H1 (cell line): ENCODE results near the gene MRPS6. TPM values are rescaled to one million over a fixed set of nuclear protein-coding genes. Genes with fewer than 3 reads are reported as not detected.

Source experiments
- CTCF ChIA-PET: fragments of 300-600 bp; sonication (Branson Sonifier 250); formaldehyde crosslinking; loops from one replicate; lab custom pipeline; 2021; ENCODE audit not compliant: partially characterized antibody; lab: Charles Lee
- POLR2A ChIA-PET: fragments of 300-600 bp; sonication (Branson Sonifier 250); formaldehyde crosslinking; loops from one replicate; lab custom pipeline; 2021; ENCODE audit warnings: inconsistent platforms; ENCODE audit not compliant: partially characterized antibody; lab: Charles Lee
- DNase-seq, 2 experiments: peaks; one replicate each; pipeline versions ENCODE4 v3.0.0 to v3.0.0-alpha.2; 2010 to 2022; ENCODE audit warnings: low spot score in 2 of 2, low read depth in 1 of 2, mixed read lengths in 1 of 2
- FAIRE-seq: peaks from 2 replicates; lab custom pipeline; 2011; peaks lifted over from hg19 to GRCh38; lab: Jason Lieb, UNC
- H2AFZ ChIP-seq: 2 replicates; pipeline ENCODE4 v1.8.1; 2012; ENCODE audit warnings: low read length, inconsistent platforms
- H2AK5ac ChIP-seq: 2 replicates; pipeline ENCODE4 v1.6.1; 2013; ENCODE audit warnings: low read depth, low read length
- H2BK120ac ChIP-seq: replicated peaks from 2 replicates; pipeline ENCODE3; 2013; ENCODE audit warnings: low read depth, low read length, inconsistent platforms
- H2BK12ac ChIP-seq: 2 replicates; pipeline ENCODE4 v1.6.1; 2013; ENCODE audit warnings: low read depth, low read length
- H2BK15ac ChIP-seq: 2 replicates; pipeline ENCODE4 v1.6.1; 2013; ENCODE audit warnings: low read length
- H2BK20ac ChIP-seq: 2 replicates; pipeline ENCODE4 v1.6.1; 2013; ENCODE audit warnings: low read length
- H2BK5ac ChIP-seq: 2 replicates; pipeline ENCODE4 v1.6.1; 2013; ENCODE audit warnings: low read depth, low read length
- H3K14ac ChIP-seq: 2 replicates; pipeline ENCODE4 v1.6.1; 2013; ENCODE audit warnings: inconsistent platforms; ENCODE audit not compliant: insufficient read length
- H3K18ac ChIP-seq: 2 replicates; pipeline ENCODE4 v1.6.1; 2013; ENCODE audit warnings: low read length; ENCODE audit errors: extremely low read depth
- H3K23ac ChIP-seq: 2 replicates; pipeline ENCODE4 v1.6.1; 2013; ENCODE audit warnings: inconsistent platforms; ENCODE audit not compliant: insufficient read length
- H3K23me2 ChIP-seq: 2 replicates; pipeline ENCODE4 v1.6.1; 2013; ENCODE audit warnings: low read depth, low read length
- H3K27ac ChIP-seq: 2 replicates; pipeline ENCODE4 v1.6.1; 2011; ENCODE audit warnings: low read depth, low read length, inconsistent platforms
- H3K27me3 ChIP-seq, 4 experiments: replicated peaks in 1 of 4; 1 replicate in 1 of 4; 2 replicates in 3 of 4; pipeline versions ENCODE4 v1.6.1 to v1.8.1; 2011 to 2013; ENCODE audit warnings: low read length in 3 of 4, mild to moderate bottlenecking in 3 of 4, inconsistent platforms in 2 of 4, mixed read lengths in 2 of 4, moderate library complexity in 1 of 4; ENCODE audit not compliant: control insufficient read depth in 3 of 4, insufficient read depth in 3 of 4; ENCODE audit errors: extremely low read depth in 1 of 4
- H3K36me3 ChIP-seq, 4 experiments: 2 replicates each; pipeline versions ENCODE4 v1.6.1 to v1.8.1; 2011 to 2013; ENCODE audit warnings: mild to moderate bottlenecking in 4 of 4, low read length in 3 of 4, moderate library complexity in 2 of 4, control low read depth in 1 of 4, inconsistent platforms in 1 of 4; ENCODE audit not compliant: insufficient read depth in 4 of 4, control insufficient read depth in 2 of 4
- H3K4ac ChIP-seq: replicated peaks from 2 replicates; pipeline ENCODE3; 2013; ENCODE audit warnings: low read length, low read depth, mixed read lengths, inconsistent platforms; ENCODE audit not compliant: insufficient read length
- H3K4me1 ChIP-seq, 4 experiments: replicated peaks in 1 of 4; 1 replicate in 1 of 4; 2 replicates in 3 of 4; pipeline versions ENCODE4 v1.6.1 to v1.8.1; 2011 to 2013; ENCODE audit warnings: low read length in 3 of 4, inconsistent platforms in 2 of 4, mixed read lengths in 1 of 4; ENCODE audit not compliant: insufficient read depth in 4 of 4, control insufficient read depth in 3 of 4
- H3K4me2 ChIP-seq, 2 experiments: 2 replicates each; pipeline versions ENCODE4 v1.6.1 to v1.8.1; 2011 to 2013; ENCODE audit warnings: low read depth in 2 of 2, low read length in 2 of 2, control low read depth in 1 of 2, inconsistent platforms in 1 of 2, mild to moderate bottlenecking in 1 of 2; ENCODE audit not compliant: insufficient read depth in 1 of 2
- H3K4me3 ChIP-seq, 4 experiments: fragments of 200-600, 300-600 bp in 1 of 4; sonication (generic), shearing (Covaris generic), sonication (Bioruptor Twin) in 1 of 4; 2 replicates each; pipeline versions ENCODE4 v1.5.1 to v1.8.1; 2011 to 2016; ENCODE audit warnings: low read length in 4 of 4, low read depth in 3 of 4, control low read depth in 2 of 4, inconsistent platforms in 2 of 4, mild to moderate bottlenecking in 2 of 4, mixed read lengths in 1 of 4, moderate library complexity in 1 of 4; ENCODE audit not compliant: insufficient read depth in 2 of 4; ENCODE audit errors: extremely low read depth in 1 of 4
- H3K56ac ChIP-seq: replicated peaks from 2 replicates; pipeline ENCODE3; 2013; ENCODE audit warnings: low read depth, mild to moderate bottlenecking, mixed read lengths, low read length, inconsistent platforms; ENCODE audit not compliant: insufficient read length
- H3K79me1 ChIP-seq: 2 replicates; pipeline ENCODE4 v1.6.1; 2013; ENCODE audit warnings: low read depth, low read length, control low read depth
- H3K79me2 ChIP-seq, 2 experiments: 2 replicates each; pipeline versions ENCODE4 v1.6.1 to v1.8.1; 2012 to 2013; ENCODE audit warnings: low read length in 2 of 2, mild to moderate bottlenecking in 2 of 2, inconsistent platforms in 1 of 2; ENCODE audit not compliant: insufficient read depth in 2 of 2, control insufficient read depth in 1 of 2
- H3K9ac ChIP-seq, 4 experiments: replicated peaks in 1 of 4; 1 replicate in 1 of 4; 2 replicates in 3 of 4; pipeline versions ENCODE4 v1.6.1 to v1.8.1; 2011 to 2013; ENCODE audit warnings: low read depth in 3 of 4, low read length in 3 of 4, control low read depth in 2 of 4, mild to moderate bottlenecking in 2 of 4, moderate library complexity in 2 of 4, inconsistent platforms in 1 of 4; ENCODE audit errors: extremely low read depth in 1 of 4
- H3K9me3 ChIP-seq, 2 experiments: 2 replicates each; pipeline versions ENCODE4 v1.6.1 to v1.8.1; 2012 to 2013; ENCODE audit warnings: mild to moderate bottlenecking in 2 of 2, moderate library complexity in 2 of 2, control low read depth in 1 of 2, inconsistent platforms in 1 of 2, low read depth in 1 of 2, low read length in 1 of 2, mixed read lengths in 1 of 2; ENCODE audit not compliant: insufficient read depth in 2 of 2
- H4K20me1 ChIP-seq, 2 experiments: replicated peaks in 1 of 2; 2 replicates each; pipeline versions ENCODE3 to v1.8.1; 2011 to 2013; ENCODE audit warnings: inconsistent platforms in 2 of 2, low read length in 2 of 2, mild to moderate bottlenecking in 1 of 2; ENCODE audit not compliant: insufficient read depth in 2 of 2, control insufficient read depth in 1 of 2
- H4K5ac ChIP-seq: 2 replicates; pipeline ENCODE4 v1.6.1; 2013; ENCODE audit warnings: low read length, low read depth, mixed read lengths, inconsistent platforms; ENCODE audit not compliant: insufficient read length
- H4K8ac ChIP-seq: 2 replicates; pipeline ENCODE4 v1.8.0; 2013; ENCODE audit warnings: mild to moderate bottlenecking, moderate library complexity, low read length, inconsistent platforms; ENCODE audit not compliant: insufficient read depth; ENCODE audit errors: extremely low read depth
- H4K91ac ChIP-seq: replicated peaks from 2 replicates; pipeline ENCODE3; 2013; ENCODE audit warnings: low read length, mixed read lengths, inconsistent platforms; ENCODE audit not compliant: insufficient read length
- CHD1 ChIP-seq: IDR thresholded peaks from 2 replicates; pipeline ENCODE4 v1.6.1; 2012; ENCODE audit warnings: low read depth, low read length, improper control_type of control experiment
- CTBP2 ChIP-seq: IDR thresholded peaks from 2 replicates; pipeline ENCODE4 v1.7.0; 2011; ENCODE audit warnings: borderline replicate concordance, mild to moderate bottlenecking, moderate library complexity, mixed read lengths, low read length; ENCODE audit not compliant: insufficient read depth, insufficient read length
- GABPA ChIP-seq: IDR thresholded peaks from 2 replicates; pipeline ENCODE4 v1.6.1; 2011; ENCODE audit warnings: mild to moderate bottlenecking, low read length, moderate library complexity, borderline replicate concordance; ENCODE audit not compliant: insufficient read depth
- JUN ChIP-seq: IDR thresholded peaks from 2 replicates; pipeline ENCODE4 v1.6.1; 2011; ENCODE audit warnings: low read depth, mild to moderate bottlenecking, improper control_type of control experiment, low read length
- MAFK ChIP-seq: IDR thresholded peaks from 2 replicates; pipeline ENCODE4 v1.6.1; 2012; ENCODE audit warnings: low read depth, mild to moderate bottlenecking, improper control_type of control experiment, low read length
- NANOG ChIP-seq: IDR thresholded peaks from 2 replicates; pipeline ENCODE4 v1.6.1; 2011; ENCODE audit warnings: low read length, low read depth, mild to moderate bottlenecking, inconsistent platforms; ENCODE audit not compliant: insufficient read depth, poor library complexity, severe bottlenecking
- POU5F1 ChIP-seq: IDR thresholded peaks from 2 replicates; pipeline ENCODE4 v1.6.1; 2011; ENCODE audit warnings: low read depth, mild to moderate bottlenecking, low read length, moderate library complexity
- TBP ChIP-seq: IDR thresholded peaks from 2 replicates; pipeline ENCODE4 v1.6.1; 2011; ENCODE audit warnings: low read depth, low read length, improper control_type of control experiment
- WGBS, 2 experiments: shearing (Covaris generic) in 1 of 2; methylation state at CpG; one replicate each; pipeline versions ENCODE4 v1.1.6 to v1.1.7; 2013 to 2015; ENCODE audit warnings: low lambda C conversion rate in 2 of 2, mixed read lengths in 2 of 2, inconsistent platforms in 1 of 2, low coverage in 1 of 2, missing lambda C conversion rate in 1 of 2; ENCODE audit not compliant: insufficient replicate concordance in 2 of 2, insufficient coverage in 1 of 2, insufficient read length in 1 of 2; ENCODE audit errors: extremely low coverage in 1 of 2, missing lambda C conversion rate in 1 of 2; 5-methylcytosine and 5-hydroxymethylcytosine counted together
- polyA plus RNA-seq, 7 experiments: library from polyadenylated mRNA; depleted of rRNA in 3 of 7; stranded (reverse) in 5 of 7; unstranded in 2 of 7; fragments of >200 nt in 5 of 7; fragments of 200-250 nt in 2 of 7; gene quantifications; 1 replicate in 5 of 7; 2 replicates in 1 of 7; 4 replicates in 1 of 7; pipeline versions ENCODE4 v1.2.1 to v1.2.3, GENCODE V29; 2011 to 2013; ENCODE audit warnings: missing spikeins in 2 of 7, mixed read lengths in 2 of 7
- total RNA-seq: library from RNA; stranded (reverse); fragmentation: NEBNext Ultra II Directional; extraction: Animal tissue kit (Norgen Biotek cat#: 25700); gene quantifications from 2 replicates; pipeline ENCODE4 v1.2.1, GENCODE V29; 2021

MRPS6 gene
- total and polyA plus RNA-seq, 2 of the 8 experiments (the other 6 are each of a cell fraction or from before 2014, with no cell fraction given), result 62.7 to 156 TPM

DNA sequence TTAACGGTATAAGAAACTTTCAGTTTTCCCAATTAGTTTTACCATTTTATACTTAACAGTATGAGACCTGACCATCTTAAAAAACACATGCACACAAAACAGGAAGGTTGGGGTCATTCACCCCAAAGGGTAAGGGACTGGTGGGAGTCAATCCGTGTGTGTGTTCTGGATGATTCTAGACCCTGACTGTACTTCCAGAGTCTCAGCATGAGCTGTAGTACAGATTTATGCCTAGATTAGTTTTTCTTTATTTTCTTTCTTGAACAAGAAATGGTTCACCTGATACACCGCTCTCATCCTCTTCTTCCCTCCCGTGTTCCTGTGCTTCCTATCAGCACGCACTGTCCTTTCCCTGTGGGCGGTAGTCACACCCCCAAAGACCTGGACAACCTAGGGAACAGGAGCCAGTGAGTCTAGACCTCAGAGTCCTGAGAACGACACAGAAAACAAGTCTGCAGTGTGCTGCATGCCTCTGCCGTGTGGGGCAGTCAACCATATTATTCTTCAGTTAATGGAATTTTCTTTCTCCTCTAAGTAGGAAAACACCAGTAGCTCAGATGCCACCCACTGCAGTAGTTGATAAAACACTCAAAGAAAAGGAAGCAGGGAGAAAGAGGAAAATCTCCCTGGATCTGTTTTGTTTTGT, 38.9 kb upstream of the MRPS6 start:
- H3K9me3 ChIP-seq, result no peaks in the 10 kb centered on the region
- no peak overlapping the region for H2BK15ac ChIP-seq
- no peak overlapping the region for H2BK5ac ChIP-seq
- POLR2A ChIA-PET, result interaction anchor here (1.4 kb wide), 2 partner anchors 18 to 39 kb away, joined by 3 to 5 read pairs; partner anchors contain the start of genes MRPS6 and SLC5A3
- no peaks in the 10 kb centered on the region for H3K36me3 ChIP-seq
- H3K4me1 ChIP-seq, result peaks cover 0 to 9% (median 4%) of the 10 kb centered on the region in 4 experiments; a peak in 6 of 7 replicates
- no peak overlapping the region for H3K23ac ChIP-seq
- FAIRE-seq (no peak), DNase-seq (no peak)
- no peak overlapping the region for H3K9ac ChIP-seq
- H2BK12ac ChIP-seq, result no peak overlapping the region
- H3K79me2 ChIP-seq, result no peaks in the 10 kb centered on the region
- no peak overlapping the region for H3K4ac ChIP-seq
- H4K91ac ChIP-seq, result no peak overlapping the region
- no peak overlapping the region for H3K18ac ChIP-seq
- H3K14ac ChIP-seq, result no peak overlapping the region
- H3K4me2 ChIP-seq, result no peak overlapping the region
- H3K27ac ChIP-seq, result no peak overlapping the region
- no peaks in the 10 kb centered on the region for H3K27me3 ChIP-seq
- no peaks in the 10 kb centered on the region for H3K23me2 ChIP-seq
- no peak overlapping the region for H4K8ac ChIP-seq
- WGBS, 2 experiments, result 86% methylated on average over 8 of the region's 8 CpGs; no CpG with 5 or more reads in 1 of the 2 experiments
- H3K56ac ChIP-seq, result no peak overlapping the region
- no peak overlapping the region for H2BK120ac ChIP-seq
- H4K20me1 ChIP-seq, result no peaks in the 10 kb centered on the region
- H3K4me3 ChIP-seq, result no peak overlapping the region
- CTCF ChIA-PET, result interaction anchor here (0.6 to 1.3 kb wide), 8 partner anchors 14 to 114 kb away, joined by 3 to 5 read pairs (median 3); no protein-coding TSS in a partner anchor
- TF ChIP-seq TBP (no peak), MAFK (no peak), GABPA (no peak), POU5F1 (no peak), CHD1 (no peak), CTBP2 (no peak), JUN (no peak), NANOG (no peak)
- no peak overlapping the region for H4K5ac ChIP-seq
- no peak overlapping the region for H2AK5ac ChIP-seq
- no peaks in the 10 kb centered on the region for H3K79me1 ChIP-seq
- no peak overlapping the region for H2BK20ac ChIP-seq
- no peak overlapping the region for H2AFZ ChIP-seq
